Measurements from ENCODE around the gene PDGFRB. TPM values are rescaled to one million over a fixed set of nuclear protein-coding genes. Genes with fewer than 3 reads are reported as not detected.
A peak's percentile ranks its signal among the peaks of the same experiment; 100 is the strongest.

The PDGFRB gene
- total RNA-seq, 1 experiment from 2014 or later: not detected

- Histone ChIP-seq H3K27ac (no peak overlapping the region), H3K4me2 (no peak overlapping the region), H3K79me2 (ENCODE audit: low read depth) (no peaks in the 10 kb centered on the region), H3K9me3 (ENCODE audit: insufficient read depth, low read depth) (no peaks in the 10 kb centered on the region), H3K4me1 (replicated peaks; ENCODE audit: insufficient read depth) (no peaks in the 10 kb centered on the region), H3K9me2 (ENCODE audit: insufficient read depth) (no peaks in the 10 kb centered on the region), H3K4me3 (no peak overlapping the region), H2AFZ (no peak overlapping the region), H3F3A (ENCODE audit: insufficient read depth, low read depth) (0 out of 2 replicates have a peak, but pooled peaks cover 4% of the 10 kb centered on the region), H3K36me3 (ENCODE audit: low read depth) (no peaks in the 10 kb centered on the region), H3K27me3 (ENCODE audit: insufficient read depth, low read depth) (peaks cover 9% of the 10 kb centered on the region; the same call in 1 of the 2 replicates), H4K20me1 (ENCODE audit: insufficient read depth) (no peaks in the 10 kb centered on the region)
- TF ChIP-seq, protein P1, sequence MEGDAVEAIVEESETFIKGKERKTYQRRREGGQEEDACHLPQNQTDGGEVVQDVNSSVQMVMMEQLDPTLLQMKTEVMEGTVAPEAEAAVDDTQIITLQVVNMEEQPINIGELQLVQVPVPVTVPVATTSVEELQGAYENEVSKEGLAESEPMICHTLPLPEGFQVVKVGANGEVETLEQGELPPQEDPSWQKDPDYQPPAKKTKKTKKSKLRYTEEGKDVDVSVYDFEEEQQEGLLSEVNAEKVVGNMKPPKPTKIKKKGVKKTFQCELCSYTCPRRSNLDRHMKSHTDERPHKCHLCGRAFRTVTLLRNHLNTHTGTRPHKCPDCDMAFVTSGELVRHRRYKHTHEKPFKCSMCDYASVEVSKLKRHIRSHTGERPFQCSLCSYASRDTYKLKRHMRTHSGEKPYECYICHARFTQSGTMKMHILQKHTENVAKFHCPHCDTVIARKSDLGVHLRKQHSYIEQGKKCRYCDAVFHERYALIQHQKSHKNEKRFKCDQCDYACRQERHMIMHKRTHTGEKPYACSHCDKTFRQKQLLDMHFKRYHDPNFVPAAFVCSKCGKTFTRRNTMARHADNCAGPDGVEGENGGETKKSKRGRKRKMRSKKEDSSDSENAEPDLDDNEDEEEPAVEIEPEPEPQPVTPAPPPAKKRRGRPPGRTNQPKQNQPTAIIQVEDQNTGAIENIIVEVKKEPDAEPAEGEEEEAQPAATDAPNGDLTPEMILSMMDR (conservative IDR thresholded peaks at IDR 0.05): no peak
- TF ChIP-seq EZH2 (IDR thresholded peaks at IDR 0.05; ENCODE audit: low read depth): no peak
- ChIA-PET CTCF (no interaction called here), POLR2A (ENCODE audit: unreplicated experiment) (interaction anchor here (0.7 kb wide), 1 partner anchor 21 kb away, joined by 6 read pairs; no protein-coding TSS in a partner anchor)
- intact Hi-C loops (cut with micrococcal nuclease; ENCODE audit: unreplicated experiment): no loop called here
- no peak for DNase-seq
- no TSS peak for BruUV-seq (replicated peaks)
These were observed 2.7 kb upstream of the PDGFRB start for GRCh38 chr5:150158170-150158949.

DNA sequence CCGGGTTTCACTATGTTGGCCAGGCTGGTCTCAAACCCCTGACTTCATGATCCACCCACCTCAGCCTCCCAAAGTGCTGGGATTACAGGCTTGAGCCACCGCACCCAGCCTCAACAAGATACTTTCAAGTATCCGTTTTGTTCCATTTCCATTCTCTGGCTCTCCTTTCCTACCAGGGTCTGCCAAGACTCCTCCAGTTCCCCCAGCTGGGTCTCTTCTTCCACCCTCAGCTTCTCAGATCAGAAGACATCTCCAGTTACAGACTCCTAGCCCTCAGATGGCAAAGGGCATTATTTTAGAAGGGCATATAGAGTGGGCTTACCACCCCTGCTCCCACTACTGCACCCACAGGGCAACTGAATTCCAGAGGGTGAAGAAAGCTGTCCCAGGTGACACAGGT, 1.5 kb upstream of the PDGFRB start:
- no peaks in the 10 kb centered on the region for H3K9me2 ChIP-seq (ENCODE audit: insufficient read depth)
- no peaks in the 10 kb centered on the region for H3K79me2 ChIP-seq (ENCODE audit: low read depth)
- no peaks in the 10 kb centered on the region for H3K9me3 ChIP-seq (ENCODE audit: insufficient read depth, low read depth)
- intact Hi-C loops (cut with micrococcal nuclease; ENCODE audit: unreplicated experiment): no loop called here
- ChIA-PET CTCF (no interaction called here), POLR2A (ENCODE audit: unreplicated experiment) (no interaction called here)
- no TSS peak for BruUV-seq (replicated peaks)
- H3K4me2 ChIP-seq: no peak overlapping the region
- H3K27ac ChIP-seq: no peak overlapping the region
- 0 out of 2 replicates have a peak, but pooled peaks cover 4% of the 10 kb centered on the region for H3F3A ChIP-seq (ENCODE audit: insufficient read depth, low read depth)
- DNase-seq: peak in 1 of 2 experiments; percentile 24
- no peaks in the 10 kb centered on the region for H3K4me1 ChIP-seq (replicated peaks; ENCODE audit: insufficient read depth)
- H4K20me1 ChIP-seq (ENCODE audit: insufficient read depth): no peaks in the 10 kb centered on the region
- no peak overlapping the region for H2AFZ ChIP-seq
- no peak for TF ChIP-seq EZH2 (IDR thresholded peaks at IDR 0.05; ENCODE audit: low read depth)
- TF ChIP-seq, protein P1 (conservative IDR thresholded peaks at IDR 0.05): no peak
- peaks cover 9% of the 10 kb centered on the region; the same call in 1 of the 2 replicates for H3K27me3 ChIP-seq (ENCODE audit: insufficient read depth, low read depth)
- H3K36me3 ChIP-seq (ENCODE audit: low read depth): no peaks in the 10 kb centered on the region
- H3K4me3 ChIP-seq: no peak overlapping the region

DNA sequence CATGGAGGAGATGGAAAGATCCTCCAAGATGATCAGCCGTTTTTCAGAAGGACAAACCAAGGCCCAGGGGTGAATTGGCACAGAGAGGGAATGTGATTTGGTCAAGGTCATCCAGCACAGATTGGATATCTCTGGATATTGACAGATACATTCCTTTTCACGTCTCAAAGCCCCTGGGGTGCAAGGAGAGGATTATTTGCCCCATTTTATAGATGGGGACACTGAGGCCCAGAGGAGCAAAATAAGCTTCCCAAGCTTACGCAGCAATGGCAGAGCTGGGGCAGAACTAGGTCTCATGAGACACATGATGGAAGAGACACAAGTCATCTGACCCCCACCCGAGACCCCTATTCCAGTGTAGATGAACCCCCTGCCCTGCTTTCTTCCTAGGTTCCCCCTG, 895 bp upstream of the PDGFRB start:
- DNase-seq: no peak
- Histone ChIP-seq H3K9me2 (ENCODE audit: insufficient read depth) (no peaks in the 10 kb centered on the region), H2AFZ (no peak overlapping the region), H3K9me3 (ENCODE audit: insufficient read depth, low read depth) (no peaks in the 10 kb centered on the region), H3K4me2 (no peak overlapping the region), H3K79me2 (ENCODE audit: low read depth) (no peaks in the 10 kb centered on the region), H3K36me3 (ENCODE audit: low read depth) (no peaks in the 10 kb centered on the region), H3K4me1 (replicated peaks; ENCODE audit: insufficient read depth) (no peaks in the 10 kb centered on the region), H3K27ac (no peak overlapping the region), H3K27me3 (ENCODE audit: insufficient read depth, low read depth) (peaks cover 9% of the 10 kb centered on the region; the same call in 1 of the 2 replicates), H3K4me3 (no peak overlapping the region), H3F3A (ENCODE audit: insufficient read depth, low read depth) (0 out of 2 replicates have a peak, but pooled peaks cover 4% of the 10 kb centered on the region), H4K20me1 (ENCODE audit: insufficient read depth) (no peaks in the 10 kb centered on the region)
- no peak for TF ChIP-seq EZH2 (IDR thresholded peaks at IDR 0.05; ENCODE audit: low read depth)
- TF ChIP-seq, protein P1 (conservative IDR thresholded peaks at IDR 0.05): no peak
- ChIA-PET CTCF (no interaction called here), POLR2A (ENCODE audit: unreplicated experiment) (no interaction called here)
- BruUV-seq (replicated peaks): no TSS peak
- intact Hi-C loops (cut with micrococcal nuclease; ENCODE audit: unreplicated experiment): no loop called here

Data from PC-9 (cell line).